Adrenal gland (tissue), 5 donors: Measurements from ENCODE around the gene MYO5B.

Source experiments
- POLR2A ChIP-seq, 2 donors: fragments of 450-650 bp; IDR thresholded peaks; one replicate each; pipeline ENCODE4 v1.6.1; 2017; ENCODE audit warnings: antibody characterized with exemption in 2 of 2, mild to moderate bottlenecking in 2 of 2, moderate library complexity in 1 of 2
- TF ChIP-seq, protein P1 (sequence below), 6 experiments: fragments of 450-650 bp in 4 of 6; fragments of 200-600 bp in 2 of 6; sonication (generic) in 1 of 6; IDR thresholded peaks; 1 replicate in 5 of 6; 2 replicates in 1 of 6; pipeline versions ENCODE4 v1.5.1 to v1.8.0; 2016 to 2021; ENCODE audit warnings: antibody characterized with exemption in 6 of 6, mild to moderate bottlenecking in 2 of 6, moderate library complexity in 1 of 6
- donor health status: DM: no; HTN: no; CAD: no.

DNA sequence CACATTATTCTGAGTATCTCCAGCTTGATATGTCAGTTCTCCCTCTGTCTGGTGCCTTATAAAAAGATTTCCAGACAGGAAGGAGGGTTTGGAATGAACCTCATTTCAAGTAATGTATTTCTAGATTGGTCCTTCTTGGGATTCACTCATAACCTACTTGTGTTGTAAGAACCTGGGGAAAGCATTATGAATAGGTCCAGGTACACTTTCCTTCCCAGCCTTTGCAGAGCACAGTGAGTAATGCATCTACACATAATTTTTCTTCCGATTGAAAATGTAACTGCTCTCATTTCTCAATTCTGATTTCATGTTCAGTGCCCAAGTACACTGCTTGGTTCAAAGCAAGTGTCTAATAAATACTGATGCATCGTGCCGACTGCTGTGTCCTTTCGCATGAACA lies 356.6 kb downstream of the MYO5B start:
- TF ChIP-seq POLR2A (IDR thresholded peaks at IDR 0.05): no peak
- TF ChIP-seq, protein P1, sequence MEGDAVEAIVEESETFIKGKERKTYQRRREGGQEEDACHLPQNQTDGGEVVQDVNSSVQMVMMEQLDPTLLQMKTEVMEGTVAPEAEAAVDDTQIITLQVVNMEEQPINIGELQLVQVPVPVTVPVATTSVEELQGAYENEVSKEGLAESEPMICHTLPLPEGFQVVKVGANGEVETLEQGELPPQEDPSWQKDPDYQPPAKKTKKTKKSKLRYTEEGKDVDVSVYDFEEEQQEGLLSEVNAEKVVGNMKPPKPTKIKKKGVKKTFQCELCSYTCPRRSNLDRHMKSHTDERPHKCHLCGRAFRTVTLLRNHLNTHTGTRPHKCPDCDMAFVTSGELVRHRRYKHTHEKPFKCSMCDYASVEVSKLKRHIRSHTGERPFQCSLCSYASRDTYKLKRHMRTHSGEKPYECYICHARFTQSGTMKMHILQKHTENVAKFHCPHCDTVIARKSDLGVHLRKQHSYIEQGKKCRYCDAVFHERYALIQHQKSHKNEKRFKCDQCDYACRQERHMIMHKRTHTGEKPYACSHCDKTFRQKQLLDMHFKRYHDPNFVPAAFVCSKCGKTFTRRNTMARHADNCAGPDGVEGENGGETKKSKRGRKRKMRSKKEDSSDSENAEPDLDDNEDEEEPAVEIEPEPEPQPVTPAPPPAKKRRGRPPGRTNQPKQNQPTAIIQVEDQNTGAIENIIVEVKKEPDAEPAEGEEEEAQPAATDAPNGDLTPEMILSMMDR (IDR thresholded peaks at IDR 0.05): no peak
